Gastroesophageal sphincter (tissue), 4 donors: Measurements from ENCODE around the gene MTA1. TPM values are rescaled to one million over a fixed set of nuclear protein-coding genes. Genes with fewer than 3 reads are reported as not detected.

Source experiments
- ATAC-seq: fragments of 150-250 bp; one replicate; pipeline ENCODE4 v1.9.1; 2016; ENCODE audit warnings: mild to moderate bottlenecking, moderate library complexity
- H3K27ac ChIP-seq, 4 donors: fragments of 200-600 bp; sonication (generic) in 3 of 4; 1 replicate in 3 of 4; 2 replicates in 1 of 4; pipeline ENCODE4 v1.5.1; 2016 to 2019
- H3K27me3 ChIP-seq: fragments of 200-600 bp; sonication (generic); one replicate; pipeline ENCODE4 v1.5.1; 2019
- H3K36me3 ChIP-seq, 2 donors: fragments of 200-600 bp; sonication (generic); one replicate each; pipeline ENCODE4 v1.5.1; 2019; ENCODE audit warnings: control low read depth in 1 of 2
- H3K4me1 ChIP-seq, 3 donors: fragments of 200-600 bp; sonication (generic); 1 replicate in 2 of 3; 2 replicates in 1 of 3; pipeline ENCODE4 v1.5.1; 2016 to 2019; ENCODE audit warnings: control low read depth in 2 of 3
- H3K4me3 ChIP-seq, 2 donors: fragments of 200-600 bp; sonication (generic); one replicate each; pipeline ENCODE4 v1.5.1; 2019; ENCODE audit warnings: mild to moderate bottlenecking in 1 of 2, moderate library complexity in 1 of 2
- H3K9me3 ChIP-seq, 3 donors: fragments of 200-600 bp; sonication (generic); one replicate each; pipeline ENCODE4 v1.5.1; 2017 to 2019; ENCODE audit warnings: control low read depth in 2 of 3
- EP300 ChIP-seq: sonication (generic); formaldehyde crosslinking; IDR thresholded peaks from one replicate; pipeline ENCODE4 v1.6.1; 2017; ENCODE audit warnings: antibody characterized with exemption, mild to moderate bottlenecking
- POLR2A ChIP-seq, 2 donors: fragments of 450-650 bp; IDR thresholded peaks; one replicate each; pipeline ENCODE4 v1.6.1; 2017; ENCODE audit warnings: antibody characterized with exemption in 2 of 2, mild to moderate bottlenecking in 2 of 2, moderate library complexity in 1 of 2
- POLR2AphosphoS5 ChIP-seq: sonication (generic); formaldehyde crosslinking; IDR thresholded peaks from one replicate; pipeline ENCODE4 v1.6.1; 2017; ENCODE audit warnings: antibody characterized with exemption
- WGBS, 2 donors: methylation state at CpG; one replicate each; pipeline ENCODE4 v1.1.5; 2018; ENCODE audit warnings: low coverage in 1 of 2; 5-methylcytosine and 5-hydroxymethylcytosine counted together
- total RNA-seq, 4 donors: library from RNA; depleted of rRNA; stranded (reverse); fragments of >200 nt; gene quantifications; one replicate each; pipeline ENCODE4 v1.1.0, GENCODE V29; 2016
- TF ChIP-seq, protein P1 (sequence below), 4 experiments: fragments of 200-600 bp in 2 of 4; fragments of 450-650 bp in 2 of 4; sonication (generic) in 1 of 4; IDR thresholded peaks; one replicate each; pipeline ENCODE4 v1.5.1; 2017 to 2019; ENCODE audit warnings: antibody characterized with exemption in 4 of 4, mild to moderate bottlenecking in 2 of 4, moderate library complexity in 2 of 4

The MTA1 gene
- total RNA-seq, 4 donors from 2014 or later: 48.0 to 83.5 (median 58.7) TPM

DNA sequence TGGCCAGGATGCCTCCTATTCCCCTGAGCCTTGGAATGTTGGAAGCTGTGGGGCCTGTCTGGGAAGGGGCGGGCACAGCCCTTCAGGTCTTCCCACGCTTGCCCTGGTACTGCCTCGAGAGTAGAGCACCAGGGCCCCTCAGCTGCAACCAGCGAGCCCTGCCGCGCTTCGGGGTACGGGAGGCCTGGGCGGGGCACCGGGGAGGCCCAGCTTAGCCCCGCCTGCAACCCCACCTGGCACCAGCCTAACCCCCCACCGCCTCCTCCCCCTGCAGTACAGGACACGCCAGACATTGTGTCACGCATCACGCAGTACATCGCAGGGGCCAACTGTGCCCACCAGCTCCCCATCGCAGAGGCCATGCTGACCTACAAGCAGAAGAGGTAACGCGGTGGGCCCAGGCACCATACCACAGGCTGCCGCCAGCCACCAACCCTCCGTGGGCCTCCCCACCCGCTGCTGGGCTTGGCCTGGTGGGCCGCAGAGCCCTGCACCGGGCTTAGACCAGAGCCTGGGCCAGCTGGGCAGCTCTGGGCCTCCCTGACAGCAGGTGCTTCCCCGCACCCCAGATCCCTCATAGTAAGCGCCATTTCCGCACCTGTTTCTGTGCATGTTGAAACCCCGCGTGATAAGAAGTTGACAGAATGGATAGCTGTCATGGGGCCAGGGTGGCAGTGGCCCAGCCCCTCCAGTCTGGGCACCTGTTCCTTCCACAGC, 34.9 kb upstream of the MTA1 start:
- Histone ChIP-seq H3K27me3 (no peaks in the 10 kb centered on the region), H3K9me3 (no peaks in the 10 kb centered on the region), H3K4me3 (no peak overlapping the region), H3K36me3 (peaks cover 0 to 94% of the 10 kb centered on the region in 2 donors), H3K27ac (no peak overlapping the region), H3K4me1 (peaks cover 0 to 9% (median 4%) of the 10 kb centered on the region in 3 donors)
- TF ChIP-seq, protein P1, sequence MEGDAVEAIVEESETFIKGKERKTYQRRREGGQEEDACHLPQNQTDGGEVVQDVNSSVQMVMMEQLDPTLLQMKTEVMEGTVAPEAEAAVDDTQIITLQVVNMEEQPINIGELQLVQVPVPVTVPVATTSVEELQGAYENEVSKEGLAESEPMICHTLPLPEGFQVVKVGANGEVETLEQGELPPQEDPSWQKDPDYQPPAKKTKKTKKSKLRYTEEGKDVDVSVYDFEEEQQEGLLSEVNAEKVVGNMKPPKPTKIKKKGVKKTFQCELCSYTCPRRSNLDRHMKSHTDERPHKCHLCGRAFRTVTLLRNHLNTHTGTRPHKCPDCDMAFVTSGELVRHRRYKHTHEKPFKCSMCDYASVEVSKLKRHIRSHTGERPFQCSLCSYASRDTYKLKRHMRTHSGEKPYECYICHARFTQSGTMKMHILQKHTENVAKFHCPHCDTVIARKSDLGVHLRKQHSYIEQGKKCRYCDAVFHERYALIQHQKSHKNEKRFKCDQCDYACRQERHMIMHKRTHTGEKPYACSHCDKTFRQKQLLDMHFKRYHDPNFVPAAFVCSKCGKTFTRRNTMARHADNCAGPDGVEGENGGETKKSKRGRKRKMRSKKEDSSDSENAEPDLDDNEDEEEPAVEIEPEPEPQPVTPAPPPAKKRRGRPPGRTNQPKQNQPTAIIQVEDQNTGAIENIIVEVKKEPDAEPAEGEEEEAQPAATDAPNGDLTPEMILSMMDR (IDR thresholded peaks at IDR 0.05): no peak
- no peak for TF ChIP-seq POLR2A (IDR thresholded peaks at IDR 0.05)
- no peak for TF ChIP-seq POLR2AphosphoS5
- TF ChIP-seq EP300: no peak
- 88 to 89% methylated on average over 7 to 8 of the region's 29 CpGs for WGBS, 2 donors
- no peak for ATAC-seq

DNA sequence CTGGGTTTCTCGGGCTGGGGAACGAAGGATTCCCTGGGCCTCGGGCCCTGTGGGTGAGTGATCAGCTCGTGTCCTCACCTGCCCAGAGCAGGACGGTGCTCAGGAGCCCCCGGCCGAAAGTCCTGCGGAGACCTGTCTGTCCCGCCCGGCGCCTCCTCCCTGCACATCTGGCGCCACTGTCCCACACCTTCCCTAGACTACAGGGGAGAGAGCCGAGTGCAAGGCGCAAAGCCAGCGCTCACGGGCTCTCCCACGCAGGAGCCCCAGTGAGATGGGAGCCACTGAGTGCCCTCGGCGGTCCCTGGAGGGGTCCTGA, 34.3 kb upstream of the MTA1 start:
- Histone ChIP-seq H3K4me1 (peaks cover 0 to 15% (median 10%) of the 10 kb centered on the region in 3 donors), H3K4me3 (no peak overlapping the region), H3K27ac (no peak overlapping the region), H3K27me3 (no peaks in the 10 kb centered on the region), H3K36me3 (peaks cover 0 to 88% of the 10 kb centered on the region in 2 donors), H3K9me3 (no peaks in the 10 kb centered on the region)
- WGBS, 2 donors: 91% methylated on average over 12 of the region's 19 CpGs; no CpG with 5 or more reads in 1 of the 2 donors
- ATAC-seq: no peak
- TF ChIP-seq POLR2A (IDR thresholded peaks at IDR 0.05) (no peak), POLR2AphosphoS5 (no peak), EP300 (no peak)
- TF ChIP-seq, protein P1 (IDR thresholded peaks at IDR 0.05): no peak

DNA sequence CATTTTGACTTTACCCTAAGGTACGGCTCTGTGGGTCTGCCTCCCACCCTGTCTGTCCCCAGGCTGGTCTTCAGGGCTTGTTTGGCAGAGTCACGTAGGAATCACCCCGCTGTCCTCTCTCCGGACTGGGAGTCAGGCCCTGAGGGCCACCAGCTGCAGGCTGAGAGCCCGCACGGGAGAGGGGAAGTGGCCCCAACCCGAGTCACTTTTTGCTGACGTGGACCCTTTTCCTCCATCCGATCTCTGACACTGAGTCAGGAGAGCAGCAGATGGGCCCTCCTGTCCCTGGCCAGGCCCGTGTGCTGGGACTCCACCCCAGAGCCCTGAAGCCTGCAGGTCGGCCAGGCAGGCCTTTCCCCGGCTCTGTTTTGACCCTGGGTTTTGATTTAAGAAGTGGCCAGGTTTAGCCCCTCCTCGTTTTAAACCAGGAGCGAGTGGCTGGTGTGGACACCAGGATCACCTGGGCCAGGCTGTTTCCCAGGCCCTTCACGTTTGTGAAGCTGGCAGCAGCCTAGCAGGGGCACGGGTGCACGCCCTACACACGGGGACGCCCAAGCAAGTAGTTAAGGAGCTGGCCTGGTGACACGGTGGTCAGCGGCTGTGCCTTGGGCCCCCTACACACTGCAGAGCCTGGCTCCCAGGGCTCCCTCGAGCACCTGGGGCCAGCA, 33.8 kb upstream of the MTA1 start:
- H3K4me1 ChIP-seq: peaks cover 0 to 20% (median 10%) of the 10 kb centered on the region in 3 donors
- peaks cover 0 to 84% of the 10 kb centered on the region in 2 donors for H3K36me3 ChIP-seq
- TF ChIP-seq POLR2AphosphoS5 (no peak), EP300 (no peak), POLR2A (IDR thresholded peaks at IDR 0.05) (no peak)
- TF ChIP-seq, protein P1 (IDR thresholded peaks at IDR 0.05): no peak
- no peaks in the 10 kb centered on the region for H3K9me3 ChIP-seq
- no peak for ATAC-seq
- WGBS, 2 donors: 82 to 87% methylated on average over 3 to 6 of the region's 22 CpGs
- no peaks in the 10 kb centered on the region for H3K27me3 ChIP-seq
- H3K27ac ChIP-seq: no peak overlapping the region
- H3K4me3 ChIP-seq: no peak overlapping the region

DNA sequence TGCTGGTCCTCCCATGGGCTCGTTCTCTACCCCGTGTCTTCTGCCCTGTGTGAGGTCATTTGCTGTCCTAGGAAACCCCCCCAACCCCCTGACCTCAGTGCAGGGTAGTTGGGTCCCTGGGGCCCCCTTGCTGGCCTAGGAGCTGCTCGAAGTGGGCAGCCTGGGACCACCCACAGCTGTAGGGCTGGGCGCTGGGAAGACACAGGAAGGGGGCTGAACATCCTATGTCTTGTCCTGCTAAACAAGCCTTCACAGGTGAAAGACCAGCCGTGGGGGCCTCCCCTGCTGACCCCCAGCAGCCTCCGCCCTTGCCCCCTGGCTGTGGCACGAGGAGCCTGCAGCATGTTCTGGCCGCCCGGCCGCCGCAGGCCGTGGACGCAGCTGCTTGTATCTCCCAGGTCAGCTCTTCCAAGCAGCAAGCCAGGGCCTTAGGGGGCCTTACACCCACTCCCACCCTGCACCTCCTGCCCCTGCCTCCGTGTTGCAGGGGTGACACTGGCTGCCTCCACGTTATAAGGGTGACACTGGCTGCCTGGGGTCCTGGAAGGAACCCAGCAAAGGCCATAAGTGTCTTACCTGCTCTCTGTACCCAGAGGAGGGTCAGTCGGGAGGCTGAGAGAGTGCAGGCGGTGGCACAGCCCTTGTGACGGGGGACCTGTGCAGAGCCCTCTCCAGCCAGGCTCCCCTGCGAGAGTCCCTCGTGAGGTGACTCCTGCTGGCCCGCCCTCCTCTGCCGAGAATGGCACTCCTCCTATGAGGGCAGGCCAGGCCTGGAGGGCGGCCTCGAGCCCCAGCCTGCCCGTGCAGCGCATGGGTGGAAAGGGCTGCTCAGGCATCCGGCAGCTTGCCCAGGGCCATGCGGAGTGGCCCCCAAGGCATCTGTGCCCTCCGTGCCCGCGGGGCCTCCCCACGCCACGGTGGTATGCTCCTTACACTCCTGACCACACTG, 32.8 kb upstream of the MTA1 start:
- WGBS, 2 donors: 80 to 89% methylated on average over 3 to 7 of the region's 33 CpGs
- Histone ChIP-seq H3K4me1 (peaks cover 0 to 22% (median 10%) of the 10 kb centered on the region in 3 donors), H3K36me3 (peaks cover 0 to 84% of the 10 kb centered on the region in 2 donors), H3K9me3 (no peaks in the 10 kb centered on the region), H3K27me3 (no peaks in the 10 kb centered on the region), H3K4me3 (no peak overlapping the region), H3K27ac (no peak overlapping the region)
- TF ChIP-seq POLR2AphosphoS5: no peak
- TF ChIP-seq, protein P1 (IDR thresholded peaks at IDR 0.05): no peak
- no peak for ATAC-seq
